CD14-positive monocyte (primary cell): ENCODE data around the gene SH2D3C. TPM values are rescaled to one million over a fixed set of nuclear protein-coding genes. Genes with fewer than 3 reads are reported as not detected.
A peak's percentile ranks its signal among the peaks of the same experiment; 100 is the strongest.

Source experiments
- DNase-seq, 3 donors: peaks; one replicate each; pipeline ENCODE4 v3.0.0-alpha.2; 2011 to 2022
- H2AFZ ChIP-seq: 2 replicates; pipeline ENCODE4 v1.6.0; 2012; ENCODE audit warnings: mild to moderate bottlenecking, low read depth, low read length, inconsistent platforms; ENCODE audit not compliant: insufficient read depth, poor library complexity, severe bottlenecking
- H3K27ac ChIP-seq, 2 donors: 1 replicate in 1 of 2; 2 replicates in 1 of 2; pipeline ENCODE4 v1.5.1; 2012 to 2013; ENCODE audit warnings: low read length in 2 of 2, control low read depth in 1 of 2, inconsistent platforms in 1 of 2, low read depth in 1 of 2, mild to moderate bottlenecking in 1 of 2
- H3K27me3 ChIP-seq, 2 donors: one replicate each; pipeline versions ENCODE4 v1.6.0 to v1.6.1; 2011 to 2013; ENCODE audit warnings: low read length in 2 of 2; ENCODE audit not compliant: control insufficient read depth in 2 of 2, insufficient read depth in 2 of 2
- H3K36me3 ChIP-seq, 2 donors: replicated peaks in 1 of 2; 1 replicate in 1 of 2; 2 replicates in 1 of 2; pipeline versions ENCODE4 v1.5.1 to v1.6.1; 2012 to 2013; ENCODE audit warnings: low read length in 2 of 2, control low read depth in 1 of 2, inconsistent platforms in 1 of 2, mild to moderate bottlenecking in 1 of 2; ENCODE audit not compliant: insufficient read depth in 2 of 2, control insufficient read depth in 1 of 2
- H3K4me1 ChIP-seq, 2 donors: 1 replicate in 1 of 2; 2 replicates in 1 of 2; pipeline versions ENCODE4 v1.5.1 to v1.6.1; 2012 to 2013; ENCODE audit warnings: low read length in 2 of 2, control low read depth in 1 of 2, inconsistent platforms in 1 of 2, mild to moderate bottlenecking in 1 of 2, moderate library complexity in 1 of 2; ENCODE audit not compliant: insufficient read depth in 2 of 2, control insufficient read depth in 1 of 2
- H3K4me2 ChIP-seq: replicated peaks from 2 replicates; pipeline ENCODE3; 2012; ENCODE audit warnings: low read length, moderate library complexity, mild to moderate bottlenecking; ENCODE audit not compliant: poor library complexity, severe bottlenecking; ENCODE audit errors: extremely low read depth
- H3K4me3 ChIP-seq, 3 experiments: fragments of 200-600 bp in 1 of 3; sonication (generic) in 1 of 3; replicated peaks in 1 of 3; 1 replicate in 2 of 3; 2 replicates in 1 of 3; pipeline ENCODE4 v1.5.1; 2011 to 2013; ENCODE audit warnings: low read length in 3 of 3, mild to moderate bottlenecking in 3 of 3, control low read depth in 2 of 3, low read depth in 2 of 3, inconsistent platforms in 1 of 3, moderate library complexity in 1 of 3
- H3K79me2 ChIP-seq: 2 replicates; pipeline ENCODE4 v1.6.0; 2012; ENCODE audit warnings: mild to moderate bottlenecking, control low read depth, inconsistent platforms, low read length, moderate library complexity; ENCODE audit not compliant: insufficient read depth
- H3K9ac ChIP-seq: 2 replicates; pipeline ENCODE4 v1.6.0; 2017; ENCODE audit warnings: low read length, mild to moderate bottlenecking; ENCODE audit not compliant: insufficient read depth, poor library complexity, severe bottlenecking
- H3K9me3 ChIP-seq, 2 donors: replicated peaks in 1 of 2; 1 replicate in 1 of 2; 2 replicates in 1 of 2; pipeline versions ENCODE4 v1.5.1 to v1.6.1; 2012 to 2013; ENCODE audit warnings: low read length in 2 of 2, control low read depth in 1 of 2; ENCODE audit not compliant: control insufficient read depth in 1 of 2, insufficient read depth in 1 of 2
- H4K20me1 ChIP-seq: 2 replicates; pipeline ENCODE4 v1.6.0; 2012; ENCODE audit warnings: mild to moderate bottlenecking, low read length, control low read depth, moderate library complexity; ENCODE audit not compliant: insufficient read depth
- H3K27ac Mint-ChIP-seq, 7 donors: one replicate each; pipeline ENCODE4 v1.8.0; 2020; ENCODE audit warnings: mild to moderate bottlenecking in 7 of 7, mixed read lengths in 7 of 7, moderate library complexity in 6 of 7, inconsistent platforms in 2 of 7
- H3K27me3 Mint-ChIP-seq, 3 donors: one replicate each; pipeline ENCODE4 v1.8.0; 2021 to 2022; ENCODE audit warnings: low read depth in 3 of 3, mild to moderate bottlenecking in 3 of 3, mixed read lengths in 3 of 3, moderate library complexity in 3 of 3, inconsistent platforms in 1 of 3
- H3K36me3 Mint-ChIP-seq, 2 donors: one replicate each; pipeline ENCODE4 v1.8.0; 2020; ENCODE audit warnings: mixed read lengths in 2 of 2, inconsistent platforms in 1 of 2, mild to moderate bottlenecking in 1 of 2
- H3K4me1 Mint-ChIP-seq: one replicate; pipeline ENCODE4 v1.8.0; 2020; ENCODE audit warnings: mild to moderate bottlenecking, mixed read lengths
- H3K4me3 Mint-ChIP-seq, 2 donors: one replicate each; pipeline ENCODE4 v1.8.0; 2020; ENCODE audit warnings: mild to moderate bottlenecking in 2 of 2, mixed read lengths in 2 of 2, moderate library complexity in 1 of 2
- H3K9me3 Mint-ChIP-seq, 7 donors: one replicate each; pipeline ENCODE4 v1.8.0; 2020 to 2022; ENCODE audit warnings: mixed read lengths in 7 of 7, mild to moderate bottlenecking in 6 of 7, moderate library complexity in 6 of 7, inconsistent platforms in 2 of 7
- CTCF ChIP-seq: fragments of 200-600 bp; IDR thresholded peaks from one replicate; pipeline ENCODE4 v1.8.0; 2022; ENCODE audit warnings: antibody characterized with exemption, mild to moderate bottlenecking
- WGBS: methylation state at CpG from one replicate; pipeline ENCODE4 v1.1.5; 2013; ENCODE audit warnings: missing lambda C conversion rate; ENCODE audit not compliant: insufficient coverage; 5-methylcytosine and 5-hydroxymethylcytosine counted together
- intact Hi-C, 2 donors: fragments of 100-400 bp; cut with micrococcal nuclease; formaldehyde crosslinking; loops; one replicate each; pipeline versions ENCODE4 v1.15.0 to v1.15.1; 2023
- polyA plus RNA-seq, 3 donors: library from polyadenylated mRNA; depleted of rRNA in 1 of 3; unstranded in 2 of 3; stranded (reverse) in 1 of 3; fragments of 300-500 nt in 2 of 3; fragments of >200 nt in 1 of 3; fragmentation: Illumina TruSeq in 2 of 3; gene quantifications; 1 replicate in 2 of 3; 2 replicates in 1 of 3; pipeline ENCODE4 v1.2.3, GENCODE V29; 2012 to 2021

Gene SH2D3C
- polyA plus RNA-seq, 3 donors, result 11.5 to 47.3 (median 20.5) TPM

DNA sequence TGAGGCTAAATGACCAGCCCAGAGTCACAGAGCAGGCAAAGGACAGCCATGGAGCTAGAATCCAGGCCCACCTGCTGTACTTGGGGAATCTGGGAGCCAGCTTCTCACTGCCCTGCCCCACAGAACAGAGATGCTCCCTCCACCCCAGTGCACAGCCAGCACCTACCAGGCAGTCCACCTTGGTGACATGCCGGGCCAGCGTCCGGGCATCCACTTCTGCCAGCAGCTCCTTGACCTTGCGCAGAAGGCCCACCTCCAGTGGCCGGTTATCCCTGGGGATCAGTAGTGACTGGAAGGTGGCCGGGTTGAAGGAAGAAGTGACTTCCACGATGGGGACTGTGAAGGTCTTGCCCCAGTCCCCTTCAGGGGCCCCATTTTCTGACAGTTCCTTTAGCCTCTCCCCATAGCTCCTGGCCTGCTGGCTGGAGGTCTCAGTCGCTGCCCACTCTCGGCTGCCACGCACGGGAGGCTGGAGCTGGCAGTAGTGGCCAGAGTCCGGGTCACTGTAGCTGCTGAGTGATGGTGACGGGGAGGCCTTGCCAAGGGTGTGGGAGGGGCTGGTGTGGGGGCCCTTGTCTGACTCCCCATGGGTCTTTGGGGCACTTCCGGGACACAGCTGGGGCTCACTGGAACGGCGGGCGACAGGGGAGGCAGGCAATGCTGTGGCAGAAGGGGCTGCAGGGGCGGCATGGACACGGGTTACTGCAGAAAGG, 33.9 kb downstream of the SH2D3C start:
- Mint-ChIP-seq H3K27ac (peak overlapping the region in 4 of 7 donors; percentile 6 to 81 (median 60)), H3K4me3 (no peak overlapping the region), H3K36me3 (peaks cover 71 to 98% of the 10 kb centered on the region in 2 donors), H3K9me3 (no peaks in the 10 kb centered on the region), H3K4me1 (peaks cover 3% of the 10 kb centered on the region), H3K27me3 (no peaks in the 10 kb centered on the region)
- Histone ChIP-seq H2AFZ (no peak overlapping the region), H3K4me3 (no peak overlapping the region), H3K36me3 (peaks cover 92 to 98% of the 10 kb centered on the region in 2 donors), H3K27ac (peak overlapping the region in 1 of 2 donors; percentile 41), H3K9me3 (no peaks in the 10 kb centered on the region), H3K4me1 (peaks cover 0 to 9% of the 10 kb centered on the region in 2 donors), H3K79me2 (peaks cover 12% of the 10 kb centered on the region), H4K20me1 (peaks cover 98% of the 10 kb centered on the region), H3K27me3 (no peaks in the 10 kb centered on the region), H3K9ac (no peak overlapping the region), H3K4me2 (no peak overlapping the region)
- DNase-seq, result no peak
- no peak for TF ChIP-seq CTCF
- WGBS, result 95% methylated on average over 13 of the region's 19 CpGs
- intact Hi-C loops, result no loop called here

DNA sequence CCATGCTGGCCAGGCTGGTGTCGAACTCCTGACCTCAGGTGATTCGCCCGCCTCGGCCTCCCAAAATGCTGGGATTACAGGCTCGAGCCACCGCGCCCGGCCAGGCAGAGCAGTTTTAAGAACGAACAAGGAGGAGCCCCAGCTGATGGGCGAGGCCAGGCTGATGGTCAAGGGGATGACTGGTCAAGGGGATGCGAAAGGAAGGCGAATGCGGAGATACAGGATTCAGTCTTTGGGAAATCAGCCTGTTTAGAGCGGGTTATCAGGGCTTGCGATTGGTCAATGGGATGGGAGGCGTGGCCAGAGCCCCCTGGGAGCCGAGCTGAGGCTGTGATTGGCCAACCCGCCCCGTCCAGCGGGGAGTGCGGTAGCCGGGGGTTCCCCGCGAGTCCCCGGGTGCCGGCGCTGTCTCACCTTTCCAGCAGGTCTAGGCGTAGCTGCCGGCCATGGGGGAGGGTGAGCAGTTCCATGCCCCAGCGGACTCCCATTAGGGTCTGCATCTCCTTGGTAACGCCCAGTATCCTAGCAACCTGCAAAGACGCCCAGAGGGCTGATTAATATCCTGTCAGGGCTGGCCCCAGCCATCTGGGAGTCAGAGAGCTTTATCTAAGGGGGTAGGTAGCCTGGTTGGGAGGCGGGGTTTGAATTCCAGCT, 35.9 kb downstream of the SH2D3C start:
- H3K4me1 Mint-ChIP-seq, result peaks cover 3% of the 10 kb centered on the region
- TF ChIP-seq CTCF, result no peak
- Histone ChIP-seq H3K79me2 (peaks cover 2% of the 10 kb centered on the region), H3K4me3 (no peak overlapping the region), H3K9ac (no peak overlapping the region), H3K9me3 (no peaks in the 10 kb centered on the region), H2AFZ (no peak overlapping the region), H3K36me3 (peaks cover 89 to 98% of the 10 kb centered on the region in 2 donors), H3K27me3 (no peaks in the 10 kb centered on the region), H3K4me2 (no peak overlapping the region), H3K4me1 (peaks cover 0 to 9% of the 10 kb centered on the region in 2 donors), H3K27ac (no peak overlapping the region), H4K20me1 (peaks cover 94% of the 10 kb centered on the region)
- no peak overlapping the region for H3K4me3 Mint-ChIP-seq
- WGBS, result 97% methylated on average over 27 of the region's 33 CpGs
- no peak for DNase-seq
- no peaks in the 10 kb centered on the region for H3K9me3 Mint-ChIP-seq
- peaks cover 68 to 97% of the 10 kb centered on the region in 2 donors for H3K36me3 Mint-ChIP-seq
- H3K27me3 Mint-ChIP-seq, result no peaks in the 10 kb centered on the region
- intact Hi-C loops, result no loop called here
- H3K27ac Mint-ChIP-seq, result peak overlapping the region in 4 of 7 donors; percentile 34 to 86 (median 52)
